IPS DF 19.7 (cell line): ENCODE measurements around the gene FLCN.
"Not testable (repeated sequence)": the region's sequence is repeated elsewhere in the genome, so short reads cannot be mapped to it uniquely, and the experiment has no call there.

ENCODE experiments used
- DNase-seq: peaks from one replicate; pipeline ENCODE4 v3.0.0-alpha.2; 2013; ENCODE audit warnings: low read depth, low spot score

FLCN gene, protein sequence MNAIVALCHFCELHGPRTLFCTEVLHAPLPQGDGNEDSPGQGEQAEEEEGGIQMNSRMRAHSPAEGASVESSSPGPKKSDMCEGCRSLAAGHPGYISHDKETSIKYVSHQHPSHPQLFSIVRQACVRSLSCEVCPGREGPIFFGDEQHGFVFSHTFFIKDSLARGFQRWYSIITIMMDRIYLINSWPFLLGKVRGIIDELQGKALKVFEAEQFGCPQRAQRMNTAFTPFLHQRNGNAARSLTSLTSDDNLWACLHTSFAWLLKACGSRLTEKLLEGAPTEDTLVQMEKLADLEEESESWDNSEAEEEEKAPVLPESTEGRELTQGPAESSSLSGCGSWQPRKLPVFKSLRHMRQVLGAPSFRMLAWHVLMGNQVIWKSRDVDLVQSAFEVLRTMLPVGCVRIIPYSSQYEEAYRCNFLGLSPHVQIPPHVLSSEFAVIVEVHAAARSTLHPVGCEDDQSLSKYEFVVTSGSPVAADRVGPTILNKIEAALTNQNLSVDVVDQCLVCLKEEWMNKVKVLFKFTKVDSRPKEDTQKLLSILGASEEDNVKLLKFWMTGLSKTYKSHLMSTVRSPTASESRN

GRCh38 chr17:17237026-17237799 lies at the start of gene FLCN:
Gene FLCN (minus strand): TSS chr17:17237168. CDS start chr17:17228137, 9,031 bp downstream.
- no peak for DNase-seq

GRCh38 chr17:17285951-17286350 lies 49.0 kb upstream of the FLCN start:
- DNase-seq, result no peak

- DNase-seq, result peak; percentile 92
Observed at GRCh38 chr17:17280613-17281549, 43.9 kb upstream of the FLCN start, which contains the start of gene COPS3. Gene COPS3 (minus strand): TSS chr17:17281246. CDS start chr17:17281186, 60 bp downstream.

DNA sequence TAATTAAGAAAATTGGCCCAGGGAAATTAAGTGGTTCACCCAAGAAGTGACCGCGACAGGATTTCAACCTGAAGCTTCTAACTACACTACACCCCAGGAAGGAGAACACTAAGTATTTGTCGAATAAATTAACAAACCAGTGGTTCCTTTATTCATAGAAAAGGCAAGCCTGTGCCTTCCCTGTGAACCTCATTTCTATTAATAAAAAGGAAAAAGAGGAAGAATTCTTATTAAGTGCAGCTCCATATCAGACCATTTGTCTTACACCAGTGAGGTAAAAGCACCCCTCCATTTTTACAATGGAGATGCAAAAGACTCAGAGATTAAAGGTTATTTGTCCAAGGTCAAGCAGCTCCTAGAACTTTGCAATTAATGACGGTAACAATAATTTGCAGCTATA lies 42.3 kb upstream of the FLCN start:
- no peak for DNase-seq

GRCh38 chr17:17277431-17277830 lies 40.5 kb upstream of the FLCN start:
- DNase-seq, result not testable (repeated sequence)

- DNase-seq, result no peak
Observed at GRCh38 chr17:17275971-17276370, 39.0 kb upstream of the FLCN start.

GRCh38 chr17:17269926-17270773 lies 33.2 kb upstream of the FLCN start:
- no peak for DNase-seq

GRCh38 chr17:17264430-17264829 lies 27.5 kb upstream of the FLCN start:
- DNase-seq, result no peak

- DNase-seq, result no peak
Observed at GRCh38 chr17:17258998-17259397, 22.0 kb upstream of the FLCN start.

DNA sequence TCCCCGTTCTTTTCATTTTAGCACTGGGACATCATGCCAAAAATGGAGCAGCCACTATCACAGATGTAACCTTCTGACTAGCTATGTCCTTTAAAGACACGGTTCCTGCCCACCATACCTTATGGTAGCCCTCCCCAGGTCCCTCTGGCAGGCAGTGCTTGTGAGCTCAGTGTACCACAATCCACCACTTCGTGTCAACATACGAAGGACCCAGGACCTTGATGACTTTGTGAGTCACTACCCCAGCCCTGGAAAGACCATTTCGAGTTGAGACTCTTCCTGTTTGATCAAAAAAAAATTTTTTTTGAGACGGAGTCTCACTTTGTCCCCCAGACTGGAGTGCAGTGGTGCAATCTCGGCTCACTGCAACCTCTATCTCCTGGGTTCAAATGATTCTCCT lies 21.0 kb upstream of the FLCN start:
- no peak for DNase-seq

DNA sequence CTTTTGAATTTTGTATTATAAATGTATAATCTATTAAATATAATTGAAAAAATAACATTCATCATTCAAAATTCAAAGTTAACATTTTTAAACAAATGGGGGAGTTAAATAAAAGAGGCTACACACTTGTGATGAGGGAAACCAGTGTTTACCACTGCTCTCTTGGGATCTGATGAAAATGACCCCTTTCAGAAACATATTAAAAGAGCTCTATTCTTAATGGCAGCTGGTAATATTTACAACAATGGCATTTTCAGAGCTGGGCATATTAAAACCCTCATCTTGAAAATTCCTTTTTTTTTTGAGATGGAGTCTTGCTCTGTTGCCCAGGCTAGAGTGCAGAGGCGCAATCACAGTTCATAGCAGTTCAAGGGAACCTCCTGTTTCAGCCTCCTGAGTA lies 19.3 kb upstream of the FLCN start:
- no peak for DNase-seq

GRCh38 chr17:17255689-17256088 lies 18.7 kb upstream of the FLCN start:
- not testable (repeated sequence) for DNase-seq

GRCh38 chr17:17254036-17254435 lies 17.1 kb upstream of the FLCN start:
- DNase-seq, result no peak

DNA sequence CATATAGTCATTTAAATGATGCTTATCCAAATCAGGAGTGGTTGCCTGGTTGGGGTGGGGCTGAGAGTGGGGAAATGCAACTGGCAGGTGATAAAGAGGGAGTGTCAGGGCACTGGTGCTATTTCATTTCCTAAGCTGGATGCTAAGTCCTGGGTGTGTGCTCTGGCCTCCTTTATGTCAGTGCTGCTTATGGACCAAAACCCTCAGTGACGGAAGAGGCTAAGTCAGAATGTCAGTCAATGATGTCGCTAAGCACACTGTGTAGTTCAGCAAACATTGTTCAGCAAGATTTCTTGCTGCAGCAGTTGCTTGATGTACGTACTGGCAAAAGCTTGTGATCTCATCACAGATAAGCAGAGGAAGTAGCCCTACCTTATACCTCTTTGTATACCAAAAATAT lies 16.4 kb upstream of the FLCN start:
- DNase-seq, result no peak

- DNase-seq, result no peak
Observed at GRCh38 chr17:17252149-17252661, 15.2 kb upstream of the FLCN start.

- DNase-seq, result no peak
Observed at GRCh38 chr17:17246879-17247278, 9.9 kb upstream of the FLCN start.

- DNase-seq, result no peak
Observed at GRCh38 chr17:17243163-17243562, 6.2 kb upstream of the FLCN start.

DNA sequence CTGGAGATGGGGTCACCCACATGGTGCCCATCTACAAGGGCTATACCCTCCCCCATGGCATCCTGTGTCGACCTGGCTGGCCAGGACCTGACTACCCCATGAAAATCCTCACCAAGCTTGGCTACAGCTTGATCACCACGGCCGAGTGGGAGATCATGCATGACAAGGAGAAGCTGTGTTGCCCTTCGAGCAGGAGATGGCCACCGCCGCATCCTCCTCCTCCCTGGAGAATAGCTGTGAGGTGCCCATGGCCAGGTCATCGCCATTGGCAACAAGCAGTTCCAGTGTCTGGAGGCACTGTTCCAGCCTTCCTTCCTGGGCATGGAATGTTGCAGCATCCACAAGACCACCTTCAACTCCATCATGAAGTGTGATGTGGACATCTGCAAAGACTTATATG lies 5.3 kb upstream of the FLCN start:
- no peak for DNase-seq

DNA sequence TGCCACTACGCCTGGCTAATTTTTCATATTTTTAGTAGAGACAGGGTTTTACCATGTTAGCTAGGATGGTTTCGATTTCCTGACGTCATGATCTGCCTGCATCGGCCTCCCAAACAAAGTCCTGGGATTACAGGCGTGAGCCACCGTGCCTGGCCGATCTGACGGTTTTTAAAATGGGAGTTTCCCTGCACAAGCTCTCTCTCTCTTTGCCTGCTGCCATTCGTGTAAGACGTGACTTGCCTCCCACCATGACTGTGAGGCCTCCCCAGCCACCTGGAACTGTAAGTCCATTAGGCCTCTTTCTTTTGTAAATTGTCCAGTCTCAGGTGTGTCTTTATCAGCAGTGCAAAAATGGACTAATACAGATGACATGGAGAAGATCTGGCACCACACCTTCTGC lies 4.7 kb upstream of the FLCN start:
- DNase-seq, result no peak

- no peak for DNase-seq
Observed at GRCh38 chr17:17239832-17240231, 2.9 kb upstream of the FLCN start.
